HCT116 (cell line): ENCODE results near the gene PLEKHA6.

ENCODE experiments used
- CTCF ChIP-seq, 3 experiments: fragments of 200-600 bp in 1 of 3; sonication (generic) in 1 of 3; IDR thresholded peaks in 2 of 3; conservative IDR thresholded peaks in 1 of 3; 2 replicates each; pipeline ENCODE4 v1.5.1; 2012 to 2017; ENCODE audit warnings: low read depth in 2 of 3, low read length in 2 of 3, antibody characterized with exemption in 1 of 3, borderline replicate concordance in 1 of 3, control low read depth in 1 of 3, mild to moderate bottlenecking in 1 of 3, mixed read lengths in 1 of 3, mixed run types in 1 of 3, moderate library complexity in 1 of 3; ENCODE audit not compliant: insufficient read depth in 1 of 3
- EGR1 ChIP-seq: IDR thresholded peaks from 2 replicates; pipeline ENCODE4 v1.6.1; 2012; ENCODE audit warnings: low read depth
- EZH2phosphoT487 ChIP-seq: fragments of 200-600 bp; IDR thresholded peaks from 2 replicates; pipeline ENCODE4 v1.6.1; 2018; ENCODE audit warnings: antibody characterized with exemption, borderline replicate concordance
- REST ChIP-seq: IDR thresholded peaks from 2 replicates; pipeline ENCODE4 v1.6.1; 2012; ENCODE audit warnings: low read depth
- SIN3A ChIP-seq: IDR thresholded peaks from 2 replicates; pipeline ENCODE4 v1.6.1; 2012; ENCODE audit warnings: low read depth
- ZBTB33 ChIP-seq: IDR thresholded peaks from 2 replicates; pipeline ENCODE4 v1.6.1; 2011; ENCODE audit warnings: mild to moderate bottlenecking, low read length, moderate library complexity; ENCODE audit not compliant: insufficient replicate concordance; ENCODE audit errors: extremely low read depth

- TF ChIP-seq SIN3A: no peak
- no peak for TF ChIP-seq CTCF (IDR thresholded peaks at IDR 0.05 in 2 of 3, conservative IDR thresholded peaks at IDR 0.05 in 1 of 3; ENCODE audit: borderline replicate concordance in 1 of 3, insufficient read depth in 1 of 3, low read depth in 2 of 3, low read length in 2 of 3)
- TF ChIP-seq REST: no peak
- no peak for TF ChIP-seq EGR1
- no peak for TF ChIP-seq EZH2phosphoT487
- TF ChIP-seq ZBTB33: no peak
Measured at GRCh38 chr1:204221271-204221670, 138.5 kb downstream of the PLEKHA6 start.
